H1 (cell line): Measurements from ENCODE around the gene UGT1A8. TPM values are rescaled to one million over a fixed set of nuclear protein-coding genes. Genes with fewer than 3 reads are reported as not detected.

ENCODE experiments used
- CTCF ChIA-PET: fragments of 300-600 bp; sonication (Branson Sonifier 250); formaldehyde crosslinking; loops from one replicate; lab custom pipeline; 2021; ENCODE audit not compliant: partially characterized antibody; lab: Charles Lee
- POLR2A ChIA-PET: fragments of 300-600 bp; sonication (Branson Sonifier 250); formaldehyde crosslinking; loops from one replicate; lab custom pipeline; 2021; ENCODE audit warnings: inconsistent platforms; ENCODE audit not compliant: partially characterized antibody; lab: Charles Lee
- DNase-seq, 2 experiments: peaks; one replicate each; pipeline versions ENCODE4 v3.0.0 to v3.0.0-alpha.2; 2010 to 2022; ENCODE audit warnings: low spot score in 2 of 2, low read depth in 1 of 2, mixed read lengths in 1 of 2
- FAIRE-seq: peaks from 2 replicates; lab custom pipeline; 2011; peaks lifted over from hg19 to GRCh38; lab: Jason Lieb, UNC
- H2AFZ ChIP-seq: 2 replicates; pipeline ENCODE4 v1.8.1; 2012; ENCODE audit warnings: low read length, inconsistent platforms
- H2AK5ac ChIP-seq: 2 replicates; pipeline ENCODE4 v1.6.1; 2013; ENCODE audit warnings: low read depth, low read length
- H2BK120ac ChIP-seq: replicated peaks from 2 replicates; pipeline ENCODE3; 2013; ENCODE audit warnings: low read depth, low read length, inconsistent platforms
- H2BK12ac ChIP-seq: 2 replicates; pipeline ENCODE4 v1.6.1; 2013; ENCODE audit warnings: low read depth, low read length
- H2BK15ac ChIP-seq: 2 replicates; pipeline ENCODE4 v1.6.1; 2013; ENCODE audit warnings: low read length
- H2BK20ac ChIP-seq: 2 replicates; pipeline ENCODE4 v1.6.1; 2013; ENCODE audit warnings: low read length
- H2BK5ac ChIP-seq: 2 replicates; pipeline ENCODE4 v1.6.1; 2013; ENCODE audit warnings: low read depth, low read length
- H3K14ac ChIP-seq: 2 replicates; pipeline ENCODE4 v1.6.1; 2013; ENCODE audit warnings: inconsistent platforms; ENCODE audit not compliant: insufficient read length
- H3K18ac ChIP-seq: 2 replicates; pipeline ENCODE4 v1.6.1; 2013; ENCODE audit warnings: low read length; ENCODE audit errors: extremely low read depth
- H3K23ac ChIP-seq: 2 replicates; pipeline ENCODE4 v1.6.1; 2013; ENCODE audit warnings: inconsistent platforms; ENCODE audit not compliant: insufficient read length
- H3K23me2 ChIP-seq: 2 replicates; pipeline ENCODE4 v1.6.1; 2013; ENCODE audit warnings: low read depth, low read length
- H3K27ac ChIP-seq: 2 replicates; pipeline ENCODE4 v1.6.1; 2011; ENCODE audit warnings: low read depth, low read length, inconsistent platforms
- H3K27me3 ChIP-seq, 4 experiments: replicated peaks in 1 of 4; 1 replicate in 1 of 4; 2 replicates in 3 of 4; pipeline versions ENCODE4 v1.6.1 to v1.8.1; 2011 to 2013; ENCODE audit warnings: low read length in 3 of 4, mild to moderate bottlenecking in 3 of 4, inconsistent platforms in 2 of 4, mixed read lengths in 2 of 4, moderate library complexity in 1 of 4; ENCODE audit not compliant: control insufficient read depth in 3 of 4, insufficient read depth in 3 of 4; ENCODE audit errors: extremely low read depth in 1 of 4
- H3K36me3 ChIP-seq, 4 experiments: 2 replicates each; pipeline versions ENCODE4 v1.6.1 to v1.8.1; 2011 to 2013; ENCODE audit warnings: mild to moderate bottlenecking in 4 of 4, low read length in 3 of 4, moderate library complexity in 2 of 4, control low read depth in 1 of 4, inconsistent platforms in 1 of 4; ENCODE audit not compliant: insufficient read depth in 4 of 4, control insufficient read depth in 2 of 4
- H3K4ac ChIP-seq: replicated peaks from 2 replicates; pipeline ENCODE3; 2013; ENCODE audit warnings: low read length, low read depth, mixed read lengths, inconsistent platforms; ENCODE audit not compliant: insufficient read length
- H3K4me1 ChIP-seq, 4 experiments: replicated peaks in 1 of 4; 1 replicate in 1 of 4; 2 replicates in 3 of 4; pipeline versions ENCODE4 v1.6.1 to v1.8.1; 2011 to 2013; ENCODE audit warnings: low read length in 3 of 4, inconsistent platforms in 2 of 4, mixed read lengths in 1 of 4; ENCODE audit not compliant: insufficient read depth in 4 of 4, control insufficient read depth in 3 of 4
- H3K4me2 ChIP-seq, 2 experiments: 2 replicates each; pipeline versions ENCODE4 v1.6.1 to v1.8.1; 2011 to 2013; ENCODE audit warnings: low read depth in 2 of 2, low read length in 2 of 2, control low read depth in 1 of 2, inconsistent platforms in 1 of 2, mild to moderate bottlenecking in 1 of 2; ENCODE audit not compliant: insufficient read depth in 1 of 2
- H3K4me3 ChIP-seq, 4 experiments: fragments of 200-600, 300-600 bp in 1 of 4; sonication (generic), shearing (Covaris generic), sonication (Bioruptor Twin) in 1 of 4; 2 replicates each; pipeline versions ENCODE4 v1.5.1 to v1.8.1; 2011 to 2016; ENCODE audit warnings: low read length in 4 of 4, low read depth in 3 of 4, control low read depth in 2 of 4, inconsistent platforms in 2 of 4, mild to moderate bottlenecking in 2 of 4, mixed read lengths in 1 of 4, moderate library complexity in 1 of 4; ENCODE audit not compliant: insufficient read depth in 2 of 4; ENCODE audit errors: extremely low read depth in 1 of 4
- H3K56ac ChIP-seq: replicated peaks from 2 replicates; pipeline ENCODE3; 2013; ENCODE audit warnings: low read depth, mild to moderate bottlenecking, mixed read lengths, low read length, inconsistent platforms; ENCODE audit not compliant: insufficient read length
- H3K79me1 ChIP-seq: 2 replicates; pipeline ENCODE4 v1.6.1; 2013; ENCODE audit warnings: low read depth, low read length, control low read depth
- H3K79me2 ChIP-seq, 2 experiments: 2 replicates each; pipeline versions ENCODE4 v1.6.1 to v1.8.1; 2012 to 2013; ENCODE audit warnings: low read length in 2 of 2, mild to moderate bottlenecking in 2 of 2, inconsistent platforms in 1 of 2; ENCODE audit not compliant: insufficient read depth in 2 of 2, control insufficient read depth in 1 of 2
- H3K9ac ChIP-seq, 4 experiments: replicated peaks in 1 of 4; 1 replicate in 1 of 4; 2 replicates in 3 of 4; pipeline versions ENCODE4 v1.6.1 to v1.8.1; 2011 to 2013; ENCODE audit warnings: low read depth in 3 of 4, low read length in 3 of 4, control low read depth in 2 of 4, mild to moderate bottlenecking in 2 of 4, moderate library complexity in 2 of 4, inconsistent platforms in 1 of 4; ENCODE audit errors: extremely low read depth in 1 of 4
- H3K9me3 ChIP-seq, 2 experiments: 2 replicates each; pipeline versions ENCODE4 v1.6.1 to v1.8.1; 2012 to 2013; ENCODE audit warnings: mild to moderate bottlenecking in 2 of 2, moderate library complexity in 2 of 2, control low read depth in 1 of 2, inconsistent platforms in 1 of 2, low read depth in 1 of 2, low read length in 1 of 2, mixed read lengths in 1 of 2; ENCODE audit not compliant: insufficient read depth in 2 of 2
- H4K20me1 ChIP-seq, 2 experiments: replicated peaks in 1 of 2; 2 replicates each; pipeline versions ENCODE3 to v1.8.1; 2011 to 2013; ENCODE audit warnings: inconsistent platforms in 2 of 2, low read length in 2 of 2, mild to moderate bottlenecking in 1 of 2; ENCODE audit not compliant: insufficient read depth in 2 of 2, control insufficient read depth in 1 of 2
- H4K5ac ChIP-seq: 2 replicates; pipeline ENCODE4 v1.6.1; 2013; ENCODE audit warnings: low read length, low read depth, mixed read lengths, inconsistent platforms; ENCODE audit not compliant: insufficient read length
- H4K8ac ChIP-seq: 2 replicates; pipeline ENCODE4 v1.8.0; 2013; ENCODE audit warnings: mild to moderate bottlenecking, moderate library complexity, low read length, inconsistent platforms; ENCODE audit not compliant: insufficient read depth; ENCODE audit errors: extremely low read depth
- H4K91ac ChIP-seq: replicated peaks from 2 replicates; pipeline ENCODE3; 2013; ENCODE audit warnings: low read length, mixed read lengths, inconsistent platforms; ENCODE audit not compliant: insufficient read length
- ATF2 ChIP-seq: IDR thresholded peaks from 2 replicates; pipeline ENCODE4 v1.6.1; 2012; ENCODE audit warnings: low read length, inconsistent platforms
- BRCA1 ChIP-seq: IDR thresholded peaks from 2 replicates; pipeline ENCODE4 v1.6.1; 2012; ENCODE audit warnings: low read depth, low read length, improper control_type of control experiment
- CTBP2 ChIP-seq: IDR thresholded peaks from 2 replicates; pipeline ENCODE4 v1.7.0; 2011; ENCODE audit warnings: borderline replicate concordance, mild to moderate bottlenecking, moderate library complexity, mixed read lengths, low read length; ENCODE audit not compliant: insufficient read depth, insufficient read length
- FOSL1 ChIP-seq: IDR thresholded peaks from 2 replicates; pipeline ENCODE4 v1.6.1; 2011; ENCODE audit warnings: mild to moderate bottlenecking, low read depth, low read length, moderate library complexity; ENCODE audit not compliant: insufficient read depth
- GTF2F1 ChIP-seq: IDR thresholded peaks from 2 replicates; pipeline ENCODE4 v1.6.1; 2012; ENCODE audit warnings: low read depth, low read length, improper control_type of control experiment, borderline replicate concordance
- HDAC2 ChIP-seq, 2 experiments: fragments of 300-600 bp in 1 of 2; sonication (generic) in 1 of 2; IDR thresholded peaks; 2 replicates each; pipeline ENCODE4 v1.6.1; 2011 to 2012; ENCODE audit warnings: low read depth in 2 of 2, low read length in 2 of 2, mild to moderate bottlenecking in 2 of 2, moderate library complexity in 2 of 2, borderline replicate concordance in 1 of 2, inconsistent platforms in 1 of 2
- JUN ChIP-seq: IDR thresholded peaks from 2 replicates; pipeline ENCODE4 v1.6.1; 2011; ENCODE audit warnings: low read depth, mild to moderate bottlenecking, improper control_type of control experiment, low read length
- KDM5A ChIP-seq: fragments of 200-600 bp; IDR thresholded peaks from 2 replicates; pipeline ENCODE4 v1.7.1; 2012; ENCODE audit warnings: mild to moderate bottlenecking, low read length, inconsistent platforms, mixed read lengths
- POLR2A ChIP-seq, 2 experiments: IDR thresholded peaks; 1 replicate in 1 of 2; 2 replicates in 1 of 2; pipeline ENCODE4 v1.6.1; 2011; ENCODE audit warnings: low read depth in 2 of 2, low read length in 2 of 2, mild to moderate bottlenecking in 2 of 2; ENCODE audit errors: control extremely low read depth in 1 of 2
- SIRT6 ChIP-seq: IDR thresholded peaks from one replicate; pipeline ENCODE4 v1.7.1; 2012; ENCODE audit warnings: low read length, inconsistent platforms
- SUZ12 ChIP-seq: fragments of 200-600 bp; sonication (generic); IDR thresholded peaks from 2 replicates; pipeline ENCODE4 v1.6.1; 2012; ENCODE audit warnings: mild to moderate bottlenecking, inconsistent platforms, low read length, moderate library complexity, mixed read lengths
- TAF7 ChIP-seq: optimal IDR thresholded peaks from 2 replicates; pipeline ENCODE3; 2011; ENCODE audit warnings: low read depth, mild to moderate bottlenecking, inconsistent platforms, low read length, moderate library complexity, borderline replicate concordance
- TCF12 ChIP-seq: IDR thresholded peaks from 2 replicates; pipeline ENCODE4 v1.6.1; 2011; ENCODE audit warnings: low read depth, mild to moderate bottlenecking, low read length
- WGBS, 2 experiments: shearing (Covaris generic) in 1 of 2; methylation state at CpG; one replicate each; pipeline versions ENCODE4 v1.1.6 to v1.1.7; 2013 to 2015; ENCODE audit warnings: low lambda C conversion rate in 2 of 2, mixed read lengths in 2 of 2, inconsistent platforms in 1 of 2, low coverage in 1 of 2, missing lambda C conversion rate in 1 of 2; ENCODE audit not compliant: insufficient replicate concordance in 2 of 2, insufficient coverage in 1 of 2, insufficient read length in 1 of 2; ENCODE audit errors: extremely low coverage in 1 of 2, missing lambda C conversion rate in 1 of 2; 5-methylcytosine and 5-hydroxymethylcytosine counted together
- polyA plus RNA-seq, 7 experiments: library from polyadenylated mRNA; depleted of rRNA in 3 of 7; stranded (reverse) in 5 of 7; unstranded in 2 of 7; fragments of >200 nt in 5 of 7; fragments of 200-250 nt in 2 of 7; gene quantifications; 1 replicate in 5 of 7; 2 replicates in 1 of 7; 4 replicates in 1 of 7; pipeline versions ENCODE4 v1.2.1 to v1.2.3, GENCODE V29; 2011 to 2013; ENCODE audit warnings: missing spikeins in 2 of 7, mixed read lengths in 2 of 7
- total RNA-seq: library from RNA; stranded (reverse); fragmentation: NEBNext Ultra II Directional; extraction: Animal tissue kit (Norgen Biotek cat#: 25700); gene quantifications from 2 replicates; pipeline ENCODE4 v1.2.1, GENCODE V29; 2021

The UGT1A8 gene
- total and polyA plus RNA-seq, 2 of the 8 experiments (the other 6 are each of a cell fraction or from before 2014, with no cell fraction given) = not detected

- H4K8ac ChIP-seq = no peak overlapping the region
- no peaks in the 10 kb centered on the region for H3K4me1 ChIP-seq
- FAIRE-seq (no peak), DNase-seq (no peak)
- H4K5ac ChIP-seq = no peak overlapping the region
- H2BK15ac ChIP-seq = no peak overlapping the region
- H3K4ac ChIP-seq = no peak overlapping the region
- ChIA-PET CTCF (no interaction called here), POLR2A (no interaction called here)
- no peak overlapping the region for H2AFZ ChIP-seq
- H2BK20ac ChIP-seq = no peak overlapping the region
- H3K79me2 ChIP-seq = no peaks in the 10 kb centered on the region
- H3K27me3 ChIP-seq = no peaks in the 10 kb centered on the region
- H3K23me2 ChIP-seq = no peaks in the 10 kb centered on the region
- no peaks in the 10 kb centered on the region for H4K20me1 ChIP-seq
- H3K18ac ChIP-seq = no peak overlapping the region
- H3K79me1 ChIP-seq = no peaks in the 10 kb centered on the region
- no peak overlapping the region for H2BK5ac ChIP-seq
- no peak overlapping the region for H2BK120ac ChIP-seq
- 82% methylated on average over 2 of the region's 2 CpGs; no CpG with 5 or more reads in 1 of the 2 experiments for WGBS, 2 experiments
- H4K91ac ChIP-seq = no peak overlapping the region
- H2BK12ac ChIP-seq = no peak overlapping the region
- H3K27ac ChIP-seq = no peak overlapping the region
- H3K9ac ChIP-seq = no peak overlapping the region
- no peak overlapping the region for H3K4me3 ChIP-seq
- no peak overlapping the region for H3K23ac ChIP-seq
- H3K9me3 ChIP-seq = peaks cover 3 to 6% of the 10 kb centered on the region in 2 experiments; a peak in 2 of 4 replicates
- no peak overlapping the region for H2AK5ac ChIP-seq
- H3K36me3 ChIP-seq = no peaks in the 10 kb centered on the region
- no peak overlapping the region for H3K14ac ChIP-seq
- H3K4me2 ChIP-seq = no peak overlapping the region
- H3K56ac ChIP-seq = no peak overlapping the region
- no peak for TF ChIP-seq TCF12
- TF ChIP-seq JUN = no peak
- no peak for TF ChIP-seq BRCA1
- TF ChIP-seq TAF7 = no peak
- TF ChIP-seq CTBP2 = no peak
- no peak for TF ChIP-seq GTF2F1
- TF ChIP-seq FOSL1 = no peak
- TF ChIP-seq KDM5A = no peak
- no peak for TF ChIP-seq SIRT6
- TF ChIP-seq HDAC2 (IDR thresholded peaks at IDR 0.05; ENCODE audit: borderline replicate concordance in 1 of 2, low read depth in 2 of 2, low read length in 2 of 2) = no peak
- no peak for TF ChIP-seq POLR2A (IDR thresholded peaks at IDR 0.05; ENCODE audit: control extremely low read depth in 1 of 2, low read depth in 2 of 2, low read length in 2 of 2)
- no peak for TF ChIP-seq SUZ12
- no peak for TF ChIP-seq ATF2
Measured at GRCh38 chr2:233571462-233571861, 46.0 kb upstream of the UGT1A8 start.
